ENCODE data around the gene INTS6.

Gene INTS6

GRCh38 chr13:51349016-51349415 is 103.8 kb downstream of the INTS6 start:
- no peak for DNase-seq (ENCODE audit: extremely low spot score)
- POLR2A ChIA-PET = no interaction called here
- TF ChIP-seq CTCF (IDR thresholded peaks at IDR 0.05; ENCODE audit: control extremely low read depth, extremely low read depth, low read depth, missing control alignments) = no peak
- CTCF ChIA-PET = no interaction called here

- no peak for DNase-seq (ENCODE audit: extremely low spot score)
- CTCF ChIA-PET = no interaction called here
Measured at GRCh38 chr13:51348069-51348967, 104.5 kb downstream of the INTS6 start.

GRCh38 chr13:51347099-51347498 is 105.7 kb downstream of the INTS6 start:
- ChIA-PET CTCF (no interaction called here), POLR2A (no interaction called here)
- no peak for DNase-seq (ENCODE audit: extremely low spot score)
- TF ChIP-seq CTCF (IDR thresholded peaks at IDR 0.05; ENCODE audit: control extremely low read depth, extremely low read depth, low read depth, missing control alignments) = no peak

More at GRCh38 chr13:51348069-51348967, 104.5 kb downstream of the INTS6 start:
- POLR2A ChIA-PET = no interaction called here
- no peak for TF ChIP-seq CTCF (IDR thresholded peaks at IDR 0.05; ENCODE audit: control extremely low read depth, extremely low read depth, low read depth, missing control alignments)

GRCh38 chr13:51346397-51346796 is 106.4 kb downstream of the INTS6 start:
- CTCF ChIA-PET = interaction anchor here (1.1 to 1.3 kb wide), 2 partner anchors 44 to 60 kb away, joined by 3 to 4 read pairs; no protein-coding TSS in a partner anchor
- no peak for TF ChIP-seq CTCF (IDR thresholded peaks at IDR 0.05; ENCODE audit: control extremely low read depth, extremely low read depth, low read depth, missing control alignments)
- POLR2A ChIA-PET = no interaction called here
- DNase-seq (ENCODE audit: extremely low spot score) = no peak

GRCh38 chr13:51343475-51343874 is 109.4 kb downstream of the INTS6 start:
- TF ChIP-seq CTCF (IDR thresholded peaks at IDR 0.05; ENCODE audit: control extremely low read depth, extremely low read depth, low read depth, missing control alignments) = no peak
- CTCF ChIA-PET = no interaction called here
- POLR2A ChIA-PET = no interaction called here
- no peak for DNase-seq (ENCODE audit: extremely low spot score)

- CTCF ChIA-PET = interaction anchor here (1.3 kb wide), 1 partner anchor 56 kb away, joined by 3 read pairs; no protein-coding TSS in a partner anchor
- POLR2A ChIA-PET = interaction anchor here (0.6 kb wide), 2 partner anchors 110 to 816 kb away, joined by 3 to 4 read pairs; partner anchors contain the start of gene INTS6
- no peak for TF ChIP-seq CTCF (IDR thresholded peaks at IDR 0.05; ENCODE audit: control extremely low read depth, extremely low read depth, low read depth, missing control alignments)
- DNase-seq (ENCODE audit: extremely low spot score) = no peak
Measured at GRCh38 chr13:51342706-51343105, 110.1 kb downstream of the INTS6 start.

All from GM10248 (cell line).